WTC11 (cell line): ENCODE data around the gene C20orf204. TPM values are rescaled to one million over a fixed set of nuclear protein-coding genes. Genes with fewer than 3 reads are reported as not detected.
A peak's percentile ranks its signal among the peaks of the same experiment; 100 is the strongest.

Experiments
- ATAC-seq: fragments of 200-7000 bp; cut with Tn5 transposase; 2 replicates; pipeline ENCODE4 v1.10.0; 2021; ENCODE audit warnings: mild to moderate bottlenecking, moderate library complexity
- CTCF ChIA-PET: fragments of 300-600 bp; sonication (Branson Sonifier 250); formaldehyde crosslinking; loops from one replicate; lab custom pipeline; 2021; ENCODE audit warnings: antibody characterized with exemption; lab: Charles Lee
- POLR2A ChIA-PET: fragments of 350-600 bp; sonication (Branson Sonifier 250); formaldehyde crosslinking; loops from one replicate; lab custom pipeline; 2021; ENCODE audit warnings: antibody characterized with exemption; lab: Charles Lee
- DNase-seq: peaks from one replicate; pipeline ENCODE4 v3.0.0; 2021; ENCODE audit warnings: low spot score
- H3K27ac Mint-ChIP-seq: 2 replicates; pipeline ENCODE4 v1.8.0; 2021; ENCODE audit warnings: mixed read lengths
- H3K27me3 Mint-ChIP-seq: 2 replicates; pipeline ENCODE4 v1.8.0; 2021; ENCODE audit warnings: low read depth, mild to moderate bottlenecking, moderate library complexity, mixed read lengths
- H3K36me3 Mint-ChIP-seq: 2 replicates; pipeline ENCODE4 v1.8.0; 2021; ENCODE audit warnings: mixed read lengths
- H3K4me1 Mint-ChIP-seq: 2 replicates; pipeline ENCODE4 v1.8.0; 2022; ENCODE audit warnings: mixed read lengths
- H3K4me3 Mint-ChIP-seq: 2 replicates; pipeline ENCODE4 v1.8.0; 2021; ENCODE audit warnings: mild to moderate bottlenecking, moderate library complexity, mixed read lengths
- H3K9me3 Mint-ChIP-seq: 2 replicates; pipeline ENCODE4 v1.8.0; 2021; ENCODE audit warnings: mixed read lengths
- MXD4 ChIP-seq: fragments of 250-450 bp; sonication (Bioruptor Pico); IDR thresholded peaks from 2 replicates; pipeline ENCODE4 v1.8.0; 2021; ENCODE audit warnings: mild to moderate bottlenecking, moderate library complexity, borderline replicate concordance
- NR2C2 ChIP-seq: sonication (generic); formaldehyde crosslinking; IDR thresholded peaks from 2 replicates; pipeline ENCODE4 v1.8.0; 2022; ENCODE audit warnings: mild to moderate bottlenecking, missing genetic modification reagents
- ZNF219 ChIP-seq: sonication (generic); formaldehyde crosslinking; IDR thresholded peaks from 2 replicates; pipeline ENCODE4 v1.8.0; 2023; ENCODE audit warnings: missing genetic modification reagents, mild to moderate bottlenecking, borderline replicate concordance
- ZNF317 ChIP-seq: sonication (generic); formaldehyde crosslinking; IDR thresholded peaks from 2 replicates; pipeline ENCODE4 v1.8.1; 2023; ENCODE audit warnings: low read depth, mild to moderate bottlenecking, moderate library complexity, missing genetic modification reagents, borderline replicate concordance
- total RNA-seq: library from RNA; stranded (reverse); gene quantifications from 3 replicates; pipeline ENCODE4 v1.2.3, GENCODE V29; 2021
- TF ChIP-seq, protein P1 (sequence below): sonication (generic); formaldehyde crosslinking; IDR thresholded peaks from 2 replicates; pipeline ENCODE4 v1.8.1; 2023; ENCODE audit warnings: mild to moderate bottlenecking, missing genetic modification reagents
- TF ChIP-seq, protein P2 (sequence below): sonication (generic); formaldehyde crosslinking; IDR thresholded peaks from 2 replicates; pipeline ENCODE4 v1.8.1; 2023; ENCODE audit warnings: mild to moderate bottlenecking, missing genetic modification reagents, moderate library complexity
- TF ChIP-seq, protein P3 (sequence below): sonication (generic); formaldehyde crosslinking; IDR thresholded peaks from 2 replicates; pipeline ENCODE4 v1.8.0; 2023; ENCODE audit warnings: mild to moderate bottlenecking, missing genetic modification reagents
- TF ChIP-seq, protein P4 (sequence below): sonication (generic); formaldehyde crosslinking; conservative IDR thresholded peaks from 2 replicates; pipeline ENCODE4 v1.8.1; 2022; ENCODE audit warnings: mild to moderate bottlenecking, missing genetic modification reagents
- TF ChIP-seq, protein P5 (sequence below): sonication (generic); formaldehyde crosslinking; IDR thresholded peaks from 2 replicates; pipeline ENCODE4 v1.8.1; 2022; ENCODE audit warnings: low read depth, mild to moderate bottlenecking, moderate library complexity, missing genetic modification reagents, borderline replicate concordance
- TF ChIP-seq, protein P6 (sequence below): fragments of 250-450 bp; sonication (Bioruptor Pico); IDR thresholded peaks from 2 replicates; pipeline ENCODE4 v2.1.2; 2022; ENCODE audit warnings: mild to moderate bottlenecking, moderate library complexity

The C20orf204 gene
- total RNA-seq, 1 experiment from 2014 or later, result 2.1 TPM

DNA sequence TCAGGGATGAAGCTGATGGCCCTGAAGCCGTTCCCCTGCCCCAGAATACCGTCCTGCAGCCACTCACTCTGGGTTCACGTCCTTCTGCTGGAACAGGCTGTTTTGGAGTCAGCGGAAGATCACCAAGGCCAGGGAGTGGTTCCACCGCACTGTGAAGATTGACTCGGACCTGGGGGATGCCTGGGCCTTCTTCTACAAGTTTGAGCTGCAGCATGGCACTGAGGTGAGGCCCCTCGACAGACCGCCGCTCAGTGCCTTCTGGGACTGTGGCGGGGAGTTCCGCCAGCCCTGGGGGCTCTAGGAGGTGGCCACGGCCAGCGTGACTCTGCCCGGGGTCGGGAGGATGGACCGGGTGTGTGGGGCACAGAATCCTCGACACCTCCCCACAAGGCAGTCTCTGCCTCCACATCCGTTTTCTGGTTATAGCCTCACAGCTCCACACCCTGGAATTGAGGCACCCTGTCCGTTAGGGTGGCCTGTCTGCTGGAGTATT, 4.1 kb upstream of the C20orf204 start (continued):
- TF ChIP-seq, protein P1, sequence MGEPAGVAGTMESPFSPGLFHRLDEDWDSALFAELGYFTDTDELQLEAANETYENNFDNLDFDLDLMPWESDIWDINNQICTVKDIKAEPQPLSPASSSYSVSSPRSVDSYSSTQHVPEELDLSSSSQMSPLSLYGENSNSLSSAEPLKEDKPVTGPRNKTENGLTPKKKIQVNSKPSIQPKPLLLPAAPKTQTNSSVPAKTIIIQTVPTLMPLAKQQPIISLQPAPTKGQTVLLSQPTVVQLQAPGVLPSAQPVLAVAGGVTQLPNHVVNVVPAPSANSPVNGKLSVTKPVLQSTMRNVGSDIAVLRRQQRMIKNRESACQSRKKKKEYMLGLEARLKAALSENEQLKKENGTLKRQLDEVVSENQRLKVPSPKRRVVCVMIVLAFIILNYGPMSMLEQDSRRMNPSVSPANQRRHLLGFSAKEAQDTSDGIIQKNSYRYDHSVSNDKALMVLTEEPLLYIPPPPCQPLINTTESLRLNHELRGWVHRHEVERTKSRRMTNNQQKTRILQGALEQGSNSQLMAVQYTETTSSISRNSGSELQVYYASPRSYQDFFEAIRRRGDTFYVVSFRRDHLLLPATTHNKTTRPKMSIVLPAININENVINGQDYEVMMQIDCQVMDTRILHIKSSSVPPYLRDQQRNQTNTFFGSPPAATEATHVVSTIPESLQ (CRISPR knock-in tag), result no peak
- TF ChIP-seq, all 79 proteins: peak for 0

DNA sequence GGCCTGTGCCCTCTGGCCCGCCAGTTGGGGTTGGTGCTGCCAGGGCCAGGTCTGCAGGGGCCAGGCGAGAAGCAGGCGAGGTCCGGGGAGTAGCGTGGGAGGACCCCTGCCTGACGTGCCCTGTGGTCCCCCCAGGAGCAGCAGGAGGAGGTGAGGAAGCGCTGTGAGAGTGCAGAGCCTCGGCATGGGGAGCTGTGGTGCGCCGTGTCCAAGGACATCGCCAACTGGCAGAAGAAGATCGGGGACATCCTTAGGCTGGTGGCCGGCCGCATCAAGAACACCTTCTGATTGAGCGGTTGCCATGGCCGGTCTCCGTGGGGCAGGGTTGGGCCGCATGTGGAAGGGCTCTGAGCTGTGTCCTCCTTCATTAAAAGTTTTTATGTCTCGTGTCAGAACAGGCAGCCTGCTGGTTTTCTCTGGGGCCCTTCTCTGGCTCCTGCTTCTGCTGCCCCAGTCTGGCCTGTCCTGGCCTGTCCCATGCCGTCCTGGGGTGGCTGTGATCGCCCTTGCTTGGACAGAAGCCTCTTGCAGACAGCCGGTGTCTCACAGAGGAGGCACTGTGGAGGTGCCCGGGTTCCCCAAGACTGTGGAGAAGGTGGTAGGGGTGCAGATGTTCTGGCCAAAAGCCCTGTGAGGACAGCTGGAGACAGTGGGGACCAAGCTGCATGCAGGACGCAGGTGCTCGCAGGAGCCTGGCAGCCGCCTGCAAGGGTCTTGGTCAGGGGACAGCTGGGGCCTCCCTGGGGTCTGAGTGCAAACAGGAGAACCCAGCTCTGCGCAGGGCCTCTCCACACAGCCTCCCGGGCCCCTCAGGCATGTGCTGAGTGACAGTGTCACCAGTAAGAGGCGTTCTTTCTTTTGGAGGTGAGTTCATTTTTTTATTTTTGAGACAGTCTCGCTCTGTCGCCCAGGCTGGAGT, 3.0 kb upstream of the C20orf204 start:
- Mint-ChIP-seq H3K4me1 (peaks cover 20% of the 10 kb centered on the region), H3K36me3 (peaks cover 28% of the 10 kb centered on the region), H3K9me3 (no peaks in the 10 kb centered on the region), H3K4me3 (no peak overlapping the region), H3K27me3 (peaks cover 5% of the 10 kb centered on the region; the same call in 1 of the 2 replicates), H3K27ac (no peak overlapping the region)
- TF ChIP-seq, protein P2, sequence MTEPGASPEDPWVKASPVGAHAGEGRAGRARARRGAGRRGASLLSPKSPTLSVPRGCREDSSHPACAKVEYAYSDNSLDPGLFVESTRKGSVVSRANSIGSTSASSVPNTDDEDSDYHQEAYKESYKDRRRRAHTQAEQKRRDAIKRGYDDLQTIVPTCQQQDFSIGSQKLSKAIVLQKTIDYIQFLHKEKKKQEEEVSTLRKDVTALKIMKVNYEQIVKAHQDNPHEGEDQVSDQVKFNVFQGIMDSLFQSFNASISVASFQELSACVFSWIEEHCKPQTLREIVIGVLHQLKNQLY (CRISPR knock-in tag), result no peak
- TF ChIP-seq MXD4 (CRISPR knock-in tag) (no peak), ZNF317 (CRISPR knock-in tag) (no peak), ZNF219 (no peak), NR2C2 (CRISPR knock-in tag) (no peak)
- TF ChIP-seq, protein P3, sequence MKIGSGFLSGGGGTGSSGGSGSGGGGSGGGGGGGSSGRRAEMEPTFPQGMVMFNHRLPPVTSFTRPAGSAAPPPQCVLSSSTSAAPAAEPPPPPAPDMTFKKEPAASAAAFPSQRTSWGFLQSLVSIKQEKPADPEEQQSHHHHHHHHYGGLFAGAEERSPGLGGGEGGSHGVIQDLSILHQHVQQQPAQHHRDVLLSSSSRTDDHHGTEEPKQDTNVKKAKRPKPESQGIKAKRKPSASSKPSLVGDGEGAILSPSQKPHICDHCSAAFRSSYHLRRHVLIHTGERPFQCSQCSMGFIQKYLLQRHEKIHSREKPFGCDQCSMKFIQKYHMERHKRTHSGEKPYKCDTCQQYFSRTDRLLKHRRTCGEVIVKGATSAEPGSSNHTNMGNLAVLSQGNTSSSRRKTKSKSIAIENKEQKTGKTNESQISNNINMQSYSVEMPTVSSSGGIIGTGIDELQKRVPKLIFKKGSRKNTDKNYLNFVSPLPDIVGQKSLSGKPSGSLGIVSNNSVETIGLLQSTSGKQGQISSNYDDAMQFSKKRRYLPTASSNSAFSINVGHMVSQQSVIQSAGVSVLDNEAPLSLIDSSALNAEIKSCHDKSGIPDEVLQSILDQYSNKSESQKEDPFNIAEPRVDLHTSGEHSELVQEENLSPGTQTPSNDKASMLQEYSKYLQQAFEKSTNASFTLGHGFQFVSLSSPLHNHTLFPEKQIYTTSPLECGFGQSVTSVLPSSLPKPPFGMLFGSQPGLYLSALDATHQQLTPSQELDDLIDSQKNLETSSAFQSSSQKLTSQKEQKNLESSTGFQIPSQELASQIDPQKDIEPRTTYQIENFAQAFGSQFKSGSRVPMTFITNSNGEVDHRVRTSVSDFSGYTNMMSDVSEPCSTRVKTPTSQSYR (CRISPR knock-in tag), result no peak
- TF ChIP-seq, protein P4, sequence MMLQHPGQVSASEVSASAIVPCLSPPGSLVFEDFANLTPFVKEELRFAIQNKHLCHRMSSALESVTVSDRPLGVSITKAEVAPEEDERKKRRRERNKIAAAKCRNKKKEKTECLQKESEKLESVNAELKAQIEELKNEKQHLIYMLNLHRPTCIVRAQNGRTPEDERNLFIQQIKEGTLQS, result no peak
- TF ChIP-seq, protein P5, sequence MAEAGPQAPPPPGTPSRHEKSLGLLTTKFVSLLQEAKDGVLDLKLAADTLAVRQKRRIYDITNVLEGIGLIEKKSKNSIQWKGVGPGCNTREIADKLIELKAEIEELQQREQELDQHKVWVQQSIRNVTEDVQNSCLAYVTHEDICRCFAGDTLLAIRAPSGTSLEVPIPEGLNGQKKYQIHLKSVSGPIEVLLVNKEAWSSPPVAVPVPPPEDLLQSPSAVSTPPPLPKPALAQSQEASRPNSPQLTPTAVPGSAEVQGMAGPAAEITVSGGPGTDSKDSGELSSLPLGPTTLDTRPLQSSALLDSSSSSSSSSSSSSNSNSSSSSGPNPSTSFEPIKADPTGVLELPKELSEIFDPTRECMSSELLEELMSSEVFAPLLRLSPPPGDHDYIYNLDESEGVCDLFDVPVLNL (CRISPR knock-in tag), result no peak
- DNase-seq (no peak), ATAC-seq (no peak)
- POLR2A ChIA-PET, result no interaction called here
- CTCF ChIA-PET, result interaction anchor here (0.7 to 1.0 kb wide), 2 partner anchors 22 to 24 kb away, joined by 3 read pairs; no protein-coding TSS in a partner anchor

DNA sequence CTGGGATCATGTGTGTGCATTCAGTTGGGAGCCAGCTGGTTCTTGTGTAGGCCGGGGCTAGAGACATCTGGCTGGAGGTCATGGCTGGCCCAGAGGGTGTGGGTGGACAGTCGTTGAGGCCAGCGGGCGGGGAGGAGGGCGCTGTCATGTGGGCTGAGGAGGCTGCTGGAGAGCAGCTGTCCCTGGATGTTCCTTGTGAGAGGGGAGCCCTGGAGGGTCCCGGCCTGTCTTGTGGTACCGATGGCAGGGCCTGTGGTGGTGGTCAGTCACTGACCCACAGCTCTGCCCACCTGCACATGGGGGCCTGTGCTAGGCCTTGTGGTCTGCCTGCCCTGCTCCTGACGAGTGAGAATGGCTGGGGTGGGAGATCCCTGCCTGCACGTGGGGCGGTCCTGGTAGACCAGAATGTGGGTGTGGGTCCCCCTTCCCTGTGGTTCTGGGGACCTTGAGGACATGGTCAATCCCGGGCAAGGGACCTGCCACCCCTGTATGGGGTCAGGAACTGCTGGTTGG, 1.9 kb upstream of the C20orf204 start:
- ChIA-PET CTCF (interaction anchor here (0.7 to 1.0 kb wide), 2 partner anchors 21 to 23 kb away, joined by 3 read pairs; no protein-coding TSS in a partner anchor), POLR2A (no interaction called here)
- Mint-ChIP-seq H3K4me1 (peaks cover 20% of the 10 kb centered on the region), H3K27me3 (peaks cover 5% of the 10 kb centered on the region; the same call in 1 of the 2 replicates), H3K27ac (peak overlapping the region; percentile 23; the same call in 1 of the 2 replicates), H3K9me3 (no peaks in the 10 kb centered on the region), H3K4me3 (no peak overlapping the region), H3K36me3 (peaks cover 23% of the 10 kb centered on the region)
- no peak for DNase-seq
- ATAC-seq, result no peak
- TF ChIP-seq, protein P6, sequence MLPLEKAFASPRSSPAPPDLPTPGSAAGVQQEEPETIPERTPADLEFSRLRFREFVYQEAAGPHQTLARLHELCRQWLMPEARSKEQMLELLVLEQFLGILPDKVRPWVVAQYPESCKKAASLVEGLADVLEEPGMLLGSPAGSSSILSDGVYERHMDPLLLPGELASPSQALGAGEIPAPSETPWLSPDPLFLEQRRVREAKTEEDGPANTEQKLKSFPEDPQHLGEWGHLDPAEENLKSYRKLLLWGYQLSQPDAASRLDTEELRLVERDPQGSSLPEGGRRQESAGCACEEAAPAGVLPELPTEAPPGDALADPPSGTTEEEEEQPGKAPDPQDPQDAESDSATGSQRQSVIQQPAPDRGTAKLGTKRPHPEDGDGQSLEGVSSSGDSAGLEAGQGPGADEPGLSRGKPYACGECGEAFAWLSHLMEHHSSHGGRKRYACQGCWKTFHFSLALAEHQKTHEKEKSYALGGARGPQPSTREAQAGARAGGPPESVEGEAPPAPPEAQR (CRISPR knock-in tag), result no peak
